GM18868 (cell line): Measurements from ENCODE around the gene IL31RA.
"Not testable (repeated sequence)": the region's sequence is repeated elsewhere in the genome, so short reads cannot be mapped to it uniquely, and the experiment has no call there.

Source experiments
- ATAC-seq: cut with Tn5 transposase; IDR thresholded peaks from one replicate; pipeline ENCODE4 v1.9.1; 2021; ENCODE audit warnings: mild to moderate bottlenecking, moderate library complexity; ENCODE audit not compliant: unreplicated experiment

The IL31RA gene

DNA sequence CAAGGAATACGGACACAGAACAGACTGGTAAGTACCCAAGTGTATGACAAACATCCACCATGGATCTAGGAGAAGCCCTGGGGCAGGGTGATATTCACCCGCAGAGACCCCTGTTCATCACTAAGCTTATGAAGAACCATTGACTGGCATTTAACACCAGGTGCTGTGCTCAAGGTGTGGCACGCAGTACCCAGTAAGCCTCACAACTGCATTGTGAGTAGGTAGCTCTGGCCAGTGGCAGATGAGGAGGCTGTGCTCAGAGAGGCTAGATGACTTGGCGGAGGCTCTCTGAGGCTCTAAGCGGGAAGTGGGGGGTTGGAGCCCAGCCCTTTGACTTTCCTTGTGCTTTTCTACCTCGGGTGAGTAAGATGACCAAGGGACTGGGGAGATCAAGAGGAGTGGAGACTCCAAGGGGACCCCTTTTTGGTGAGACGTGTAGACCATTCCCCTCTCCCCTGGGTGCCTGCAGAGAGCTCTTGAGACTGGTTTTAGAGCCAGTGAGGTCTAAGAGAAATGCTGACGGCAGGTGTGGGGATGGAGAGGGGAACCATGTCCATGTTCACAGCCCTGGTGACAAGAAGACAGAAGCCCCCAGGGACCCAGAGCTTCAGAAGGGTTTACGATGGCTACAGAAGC lies 72.8 kb downstream of the IL31RA start:
- no peak for ATAC-seq

DNA sequence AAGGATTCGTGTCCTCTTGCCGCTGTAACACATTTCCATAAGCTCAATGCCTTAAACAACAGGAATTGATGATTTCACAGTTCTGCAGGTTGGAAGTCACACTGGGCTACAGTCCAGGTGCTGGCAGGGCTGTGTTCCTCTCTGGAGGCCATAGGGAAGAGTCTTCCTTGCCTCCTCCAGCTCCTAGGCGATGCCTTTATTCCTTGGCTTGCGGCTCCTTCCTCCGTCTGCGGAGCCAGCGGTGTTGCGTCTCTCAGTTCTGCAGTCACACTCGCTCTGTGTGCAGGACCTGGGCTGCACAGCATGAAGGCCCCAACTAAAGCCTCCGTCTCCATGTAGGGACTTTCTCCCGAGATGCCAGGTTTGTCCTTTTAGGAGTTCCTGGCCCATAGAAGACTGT lies 73.6 kb downstream of the IL31RA start:
- ATAC-seq: no peak

DNA sequence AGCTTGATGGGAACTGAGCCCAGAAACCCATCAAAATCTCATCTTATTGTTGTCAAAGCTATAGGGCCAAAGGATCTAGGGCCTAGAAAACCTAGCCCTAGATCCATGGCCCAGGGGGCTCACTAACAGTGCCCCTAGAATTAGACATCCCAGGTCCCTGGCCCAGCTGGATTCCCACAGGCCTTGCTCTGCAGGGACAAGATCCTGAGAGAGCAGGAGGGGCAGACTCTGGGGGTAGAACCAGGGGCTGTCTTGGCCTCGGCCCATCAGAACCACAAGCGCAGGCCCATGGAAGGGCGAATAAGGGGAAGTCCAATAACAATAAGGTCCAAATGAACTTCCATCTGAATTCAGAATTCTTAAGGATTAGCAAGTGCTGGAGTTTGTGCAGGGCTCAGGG lies 74.0 kb downstream of the IL31RA start:
- no peak for ATAC-seq

DNA sequence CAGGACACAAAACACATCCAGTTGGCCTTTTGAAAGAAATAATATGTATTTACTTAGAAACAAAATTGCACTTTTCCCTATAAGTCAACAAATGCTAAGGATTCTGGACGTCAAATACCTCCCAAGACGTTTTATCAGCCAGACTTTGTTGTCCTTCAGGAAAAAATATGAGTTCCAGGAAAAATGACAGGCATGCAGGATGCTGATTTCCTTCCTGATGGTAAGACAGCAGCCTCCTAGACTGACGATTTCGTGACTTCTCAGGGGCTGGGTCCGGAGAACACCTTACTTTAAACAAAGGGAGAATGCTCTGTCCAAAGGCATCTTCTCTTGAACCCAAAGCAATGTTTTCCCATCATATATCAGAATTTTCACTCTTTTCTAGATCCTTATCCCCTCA lies 74.6 kb downstream of the IL31RA start:
- ATAC-seq: no peak

DNA sequence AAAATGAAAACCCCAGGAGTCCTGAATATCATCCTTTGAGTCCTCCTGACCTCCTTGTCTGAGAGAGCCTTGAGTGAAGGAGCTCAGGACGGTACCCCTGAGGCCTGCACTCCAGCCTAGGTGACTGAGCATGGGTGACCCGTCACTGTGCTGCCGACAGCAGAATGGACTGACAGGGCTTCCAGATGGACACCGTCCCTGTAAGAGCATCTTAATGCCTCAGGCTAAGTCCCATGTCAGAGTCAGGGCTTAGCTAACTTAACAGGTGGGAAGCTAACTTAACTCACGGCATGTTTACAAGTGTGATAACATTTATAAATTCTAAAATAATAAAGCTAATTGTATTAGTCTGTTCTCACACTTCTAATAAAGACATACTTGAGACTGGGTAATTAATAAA lies 75.3 kb downstream of the IL31RA start:
- no peak for ATAC-seq

DNA sequence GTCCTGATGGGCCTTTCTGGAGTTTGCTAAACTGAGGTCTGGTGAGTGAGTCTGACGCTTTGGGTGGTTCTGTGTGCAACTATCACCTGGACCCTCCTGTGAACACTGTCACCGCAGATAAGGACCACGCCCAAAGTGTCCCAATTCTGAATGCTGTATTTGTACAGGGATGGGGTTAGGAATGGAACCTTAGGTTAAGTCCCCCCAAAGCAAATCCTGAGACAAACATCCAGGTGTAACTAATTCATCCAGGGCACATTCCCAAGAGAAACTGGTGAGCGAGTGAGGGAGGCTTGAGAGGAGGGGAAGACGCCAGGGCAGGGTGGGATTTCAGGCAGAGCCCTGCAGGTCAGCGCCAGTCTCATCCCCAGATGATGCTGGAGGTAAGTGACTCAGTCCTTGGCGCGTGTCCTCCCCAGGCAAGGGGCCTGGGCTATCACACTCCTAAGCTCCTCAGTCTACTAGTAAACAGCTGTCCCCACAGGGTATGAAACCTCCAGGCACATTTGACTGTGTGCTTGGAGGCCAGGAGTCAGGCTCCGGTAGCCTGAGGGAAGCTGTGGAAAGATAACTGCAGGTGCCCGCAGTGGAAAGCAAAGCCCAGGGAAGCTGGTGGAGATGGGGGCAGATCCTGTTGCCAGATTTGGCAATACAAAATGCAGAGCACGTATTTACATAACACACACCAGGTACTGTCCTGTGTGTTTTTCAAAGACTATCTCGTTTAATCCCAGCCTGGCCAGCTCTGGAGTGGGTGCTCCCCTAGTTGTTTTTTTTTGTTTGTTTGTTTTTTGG lies 76.9 kb downstream of the IL31RA start:
- ATAC-seq: no peak

DNA sequence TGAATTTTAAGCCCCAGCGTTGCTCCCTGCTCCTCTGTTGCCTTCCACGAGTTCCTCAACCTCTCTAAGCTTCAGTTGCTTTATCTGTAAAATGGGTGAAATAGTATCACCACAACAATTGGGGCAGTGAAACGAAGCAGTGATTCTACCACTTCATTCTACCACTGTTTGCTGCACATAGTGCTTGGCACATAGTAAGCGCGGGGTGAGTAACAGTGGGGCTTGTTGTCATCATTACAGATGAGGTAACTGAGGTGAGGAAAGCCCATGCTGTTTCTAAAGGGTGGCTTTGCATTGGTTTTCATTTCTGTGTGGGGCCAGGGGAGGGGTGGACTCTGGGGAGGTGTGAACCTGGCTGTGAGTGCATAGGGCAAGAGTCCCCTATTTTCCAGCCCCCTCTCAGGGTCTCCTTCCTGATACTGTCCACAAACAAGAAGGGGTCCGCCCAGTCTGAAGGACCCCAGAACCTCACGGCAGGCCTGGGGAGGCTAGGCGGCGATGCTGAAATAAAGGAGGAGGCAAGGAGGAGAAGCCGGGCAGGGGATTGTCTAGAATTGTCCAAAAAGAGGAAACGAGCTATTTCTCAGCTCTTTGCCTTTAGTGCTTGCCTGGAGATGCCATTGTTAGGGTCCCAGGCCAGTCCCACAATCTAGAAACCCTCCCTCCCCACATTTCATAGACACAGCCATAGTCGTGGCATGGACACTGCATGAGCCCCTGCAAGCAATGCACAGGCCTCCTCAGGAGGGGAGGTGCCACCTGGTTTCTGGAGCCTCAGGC lies 78.1 kb downstream of the IL31RA start:
- no peak for ATAC-seq

DNA sequence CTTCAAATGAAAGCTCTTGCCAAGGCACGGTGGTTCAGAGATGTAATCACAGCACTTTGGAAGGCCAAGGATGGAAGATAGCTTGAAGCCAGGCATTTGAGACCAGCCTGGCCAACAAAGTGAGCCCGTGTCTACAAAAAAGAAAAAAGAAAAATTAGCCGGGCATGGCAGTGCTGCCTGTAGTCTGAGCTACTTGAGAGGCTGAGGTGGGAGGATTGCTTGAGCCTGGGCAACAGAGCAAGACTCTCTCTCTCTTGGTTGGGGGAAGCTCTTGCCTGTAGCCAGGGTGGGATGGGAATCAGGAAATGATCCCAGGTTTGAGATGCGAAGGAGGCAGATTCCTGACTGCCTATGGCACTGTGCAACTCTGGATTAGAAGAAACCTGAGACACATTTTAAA lies 81.5 kb downstream of the IL31RA start:
- no peak for ATAC-seq

DNA sequence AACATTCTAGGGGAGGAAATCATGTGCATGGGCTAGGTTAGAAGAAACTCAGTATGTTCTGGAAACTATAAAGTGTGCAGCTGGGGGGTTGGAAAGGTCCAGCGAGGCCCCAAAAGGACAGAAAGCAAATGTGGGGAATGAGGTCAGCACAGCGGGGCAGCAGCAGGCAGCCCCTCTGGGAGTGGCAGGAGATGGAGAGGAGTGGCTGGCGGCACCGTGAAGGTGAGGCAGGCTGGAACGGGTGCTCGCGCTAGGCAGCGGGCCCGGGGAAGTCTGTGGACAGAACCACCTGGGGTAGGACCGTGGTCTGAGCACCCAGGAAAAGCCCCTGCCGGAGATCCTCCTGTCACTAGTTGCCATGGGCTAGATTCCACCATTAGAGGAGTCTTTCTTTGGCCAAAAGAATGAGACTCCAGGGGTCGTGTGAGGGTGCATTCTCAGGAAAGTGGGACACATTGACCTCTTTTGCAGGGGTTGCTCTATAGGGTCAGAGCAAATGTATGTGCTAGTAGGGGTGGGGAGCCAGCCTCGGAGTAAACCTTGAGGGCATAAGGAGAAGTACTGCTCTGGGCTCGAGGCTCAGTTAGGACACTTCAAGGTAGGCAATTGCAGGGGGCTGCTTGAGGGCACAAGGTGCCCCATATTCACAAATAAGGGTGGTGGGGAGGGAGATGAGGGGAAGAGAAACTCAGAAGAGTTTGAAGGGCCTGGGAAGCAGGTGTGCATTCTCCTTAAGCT lies 82.4 kb downstream of the IL31RA start:
- no peak for ATAC-seq

DNA sequence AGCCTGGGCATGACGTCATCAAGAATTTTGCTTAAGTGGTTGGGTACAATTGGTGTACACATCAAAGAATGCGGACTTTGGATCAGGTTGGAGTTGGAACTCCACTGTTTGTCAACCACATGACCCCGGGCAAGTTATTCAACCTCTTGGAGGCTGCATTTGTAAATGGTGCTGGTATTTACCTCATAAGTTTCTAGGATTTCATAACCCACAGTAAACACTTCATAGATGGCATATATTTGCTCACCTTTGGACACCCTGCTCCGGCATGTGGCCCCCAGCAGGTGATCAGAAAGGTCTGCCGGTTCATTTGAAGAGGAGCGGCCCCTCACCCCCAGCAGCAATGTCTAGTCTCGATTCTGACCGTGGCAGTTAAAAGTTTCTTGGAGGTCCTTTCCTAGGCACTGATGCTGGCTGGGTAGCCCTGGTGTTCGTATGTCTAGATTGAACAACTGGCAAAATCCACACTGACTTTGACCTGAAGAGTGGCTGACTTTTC lies 83.0 kb downstream of the IL31RA start:
- ATAC-seq: no peak

DNA sequence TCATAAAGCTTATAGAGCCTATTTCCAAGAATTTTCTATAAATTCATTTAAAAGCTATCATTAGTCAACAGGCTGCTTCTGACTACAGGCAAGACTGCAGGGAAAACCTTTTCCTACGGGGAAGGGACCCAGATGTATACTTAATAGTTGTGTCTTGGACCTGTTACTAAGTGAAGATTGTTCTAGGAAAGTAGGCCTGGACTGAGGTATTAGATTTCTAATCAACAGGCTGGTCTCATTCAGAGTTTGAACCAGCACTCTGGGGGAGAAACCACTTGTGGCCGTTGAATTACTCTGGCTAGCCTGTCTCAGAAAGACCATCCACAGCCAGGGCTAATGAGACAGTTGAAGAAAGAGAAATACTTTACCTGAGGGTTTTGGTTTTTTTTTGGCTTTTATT lies 83.6 kb downstream of the IL31RA start:
- ATAC-seq: no peak

DNA sequence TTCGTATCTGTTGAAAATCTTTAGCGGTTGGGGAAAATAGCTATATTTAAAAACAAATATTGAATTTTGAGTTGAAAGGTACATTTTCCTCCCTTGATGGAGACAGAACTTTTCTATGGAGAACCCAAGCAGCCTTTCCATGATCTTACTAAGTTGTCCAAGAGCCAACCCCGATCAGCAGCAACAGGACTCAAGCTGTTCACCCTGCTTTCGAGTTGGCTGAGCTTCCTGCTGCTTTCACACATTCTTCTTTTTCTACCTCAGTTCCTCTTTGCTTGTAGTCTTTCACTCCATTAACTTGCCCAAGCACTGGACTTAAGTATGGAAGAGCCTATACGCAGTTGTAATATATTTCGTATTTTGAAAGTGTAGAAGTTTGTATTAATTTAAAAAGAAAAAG lies 84.2 kb downstream of the IL31RA start:
- ATAC-seq: no peak

DNA sequence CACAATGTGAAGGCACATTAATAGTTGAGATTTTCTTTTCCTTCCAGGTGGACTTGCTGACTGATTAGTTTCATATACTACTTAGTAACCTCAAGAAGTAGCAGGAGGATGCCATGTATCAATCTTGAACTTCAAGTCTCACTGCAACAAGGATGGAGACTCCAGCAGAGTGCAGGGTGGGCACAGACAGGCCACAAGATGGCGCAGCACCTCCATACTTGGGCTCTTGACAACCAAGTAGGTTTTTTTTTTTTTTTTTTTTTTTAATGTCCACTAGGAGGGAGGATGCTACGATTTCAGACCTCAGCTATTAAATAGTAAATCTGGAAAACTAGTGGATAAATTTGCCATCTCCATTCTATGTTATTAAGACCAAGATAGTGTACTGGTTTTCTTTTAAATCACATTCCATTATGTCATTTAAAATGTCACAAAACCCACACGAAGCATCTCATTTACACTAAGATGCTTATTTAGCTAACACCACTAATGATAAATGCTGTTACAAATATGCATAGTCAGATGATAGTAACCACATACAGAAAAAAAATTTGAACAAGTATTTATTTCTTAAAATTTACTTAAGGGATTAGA lies 85.0 kb downstream of the IL31RA start:
- peak; percentile 72 for ATAC-seq

DNA sequence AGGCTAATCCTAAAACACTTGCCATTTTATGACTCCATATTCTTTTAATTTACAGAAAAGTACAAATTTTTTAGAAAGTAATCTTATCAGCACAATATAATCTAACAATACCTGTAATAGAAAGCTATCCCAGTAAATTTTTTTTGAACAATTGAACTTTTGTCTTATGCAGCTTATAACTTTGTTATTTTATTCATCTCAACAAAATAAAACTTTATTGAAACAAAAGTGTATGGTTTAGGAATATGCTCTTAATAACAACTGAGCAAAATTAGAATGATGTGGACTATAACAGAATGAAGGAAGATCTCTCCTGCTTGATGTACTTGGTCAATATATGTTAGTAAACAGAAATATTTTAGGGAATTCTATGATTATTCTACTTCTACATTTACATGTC lies 86.4 kb downstream of the IL31RA start:
- not testable (repeated sequence) for ATAC-seq

DNA sequence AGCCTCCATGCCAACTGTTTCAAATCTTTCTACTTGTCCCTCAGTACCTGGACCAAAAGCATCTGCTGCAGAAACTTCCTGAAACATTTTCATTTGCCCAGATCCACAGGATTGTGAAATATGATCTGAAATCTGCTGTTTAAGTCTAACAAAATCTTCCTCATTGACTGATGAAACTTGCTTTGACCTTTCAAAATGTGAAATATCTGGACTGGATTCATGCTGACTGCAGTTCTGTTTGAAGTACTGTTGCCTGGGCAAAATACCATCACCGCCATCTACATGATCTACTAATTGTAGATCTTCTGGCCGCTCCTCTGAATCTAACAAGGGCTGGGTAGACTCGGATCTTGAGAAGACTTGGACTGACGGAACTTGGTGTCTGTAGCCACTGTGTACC lies 90.0 kb downstream of the IL31RA start:
- not testable (repeated sequence) for ATAC-seq

DNA sequence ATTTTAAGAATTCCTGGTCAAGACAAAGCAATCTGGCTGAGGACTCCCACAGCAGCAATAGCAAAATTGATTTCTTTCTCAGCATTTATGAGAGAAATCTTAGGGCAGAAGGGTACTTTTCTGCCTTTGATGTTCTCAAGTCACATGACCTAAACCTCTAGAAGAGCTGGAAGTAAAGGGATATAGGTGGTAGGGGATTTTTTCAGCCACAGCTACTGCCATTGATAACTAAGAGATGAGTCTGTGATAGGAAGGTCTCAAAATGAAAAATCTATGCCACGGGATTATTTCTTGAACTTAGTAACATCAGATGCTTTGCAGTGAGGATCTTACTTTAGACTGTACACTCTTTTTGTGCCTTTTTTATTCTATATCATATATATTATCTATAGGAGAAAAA lies 108.1 kb downstream of the IL31RA start:
- ATAC-seq: no peak

DNA sequence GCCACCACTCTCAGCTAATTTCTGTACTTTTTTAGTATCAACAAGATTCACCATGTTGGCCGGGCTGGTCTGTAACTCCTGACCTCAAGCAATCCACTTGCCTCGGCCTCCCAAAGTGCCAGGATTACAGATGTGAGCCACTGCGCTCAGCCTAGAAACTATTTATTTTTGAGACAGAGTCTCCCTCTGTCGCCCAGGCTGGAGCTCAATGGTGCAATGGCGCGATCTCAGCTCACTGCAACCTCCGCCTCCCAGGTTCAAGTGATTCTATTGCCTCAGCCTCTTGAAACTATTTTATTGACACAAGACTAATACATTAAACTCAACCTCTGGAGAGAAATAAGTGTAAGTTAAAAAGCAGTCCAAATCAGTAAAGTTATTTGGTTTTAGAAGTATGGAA lies 109.6 kb downstream of the IL31RA start:
- no peak for ATAC-seq

DNA sequence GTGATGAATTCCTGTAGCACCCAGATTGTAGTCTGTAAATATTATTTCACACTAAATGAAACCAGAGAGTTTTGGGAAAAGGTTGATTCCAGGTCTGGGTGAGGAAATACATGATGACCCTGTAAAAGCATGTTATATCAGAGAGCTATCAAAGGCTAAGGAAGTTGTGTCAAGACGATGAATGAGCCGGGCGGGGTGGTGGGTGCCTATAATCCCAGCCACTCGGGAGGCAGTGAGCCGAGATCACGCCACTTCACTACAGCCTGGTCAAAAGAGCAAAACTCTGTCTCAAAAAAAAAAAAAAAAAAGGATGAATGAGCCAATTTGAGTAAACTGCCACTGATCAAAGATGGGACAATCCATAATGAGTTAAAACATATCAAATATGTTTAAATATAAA lies 114.4 kb downstream of the IL31RA start:
- no peak for ATAC-seq

DNA sequence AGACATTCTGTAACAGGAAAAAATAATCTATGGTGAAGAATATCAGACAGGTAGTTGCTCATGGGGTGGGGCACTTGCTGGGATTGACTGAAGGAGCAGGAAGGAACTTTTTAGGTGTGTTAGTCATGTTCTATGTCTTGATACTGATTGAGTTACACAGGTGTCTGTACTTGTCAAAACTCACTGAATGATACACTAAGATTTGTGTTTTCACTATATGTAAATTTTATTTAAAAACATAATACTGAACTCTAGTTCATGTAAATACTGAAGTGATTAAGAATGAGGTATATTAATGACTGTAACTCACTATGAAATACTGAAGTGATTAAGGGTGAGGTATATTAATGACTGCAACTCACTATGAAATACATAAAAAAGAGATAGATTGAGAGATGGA lies 115.1 kb downstream of the IL31RA start:
- no peak for ATAC-seq

DNA sequence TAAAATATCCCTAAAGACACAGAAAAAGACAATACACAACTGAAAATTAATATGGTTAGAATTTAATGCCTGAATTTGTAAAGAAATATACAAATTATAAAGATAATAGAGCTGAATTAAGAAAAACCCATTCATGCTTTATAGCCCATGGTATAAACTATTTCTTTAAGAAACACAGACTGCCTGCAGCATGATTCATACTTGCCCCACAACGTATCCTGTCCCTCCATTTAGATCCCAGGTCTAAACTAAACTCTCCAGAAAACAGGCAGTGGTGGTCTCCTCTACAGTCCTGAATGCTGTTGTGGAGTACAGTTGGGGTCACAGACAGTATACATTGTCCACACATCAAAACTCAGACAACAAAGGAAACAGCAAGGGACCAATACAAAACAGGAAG lies 118.8 kb downstream of the IL31RA start:
- ATAC-seq: no peak
